ENCODE measurements around the gene GJB5. TPM values are rescaled to one million over a fixed set of nuclear protein-coding genes. Genes with fewer than 3 reads are reported as not detected.
"Not testable (repeated sequence)": the region's sequence is repeated elsewhere in the genome, so short reads cannot be mapped to it uniquely, and the experiment has no call there.

Gene GJB5
- polyA plus RNA-seq, 2 donors = 46.0 to 99.0 TPM

DNA sequence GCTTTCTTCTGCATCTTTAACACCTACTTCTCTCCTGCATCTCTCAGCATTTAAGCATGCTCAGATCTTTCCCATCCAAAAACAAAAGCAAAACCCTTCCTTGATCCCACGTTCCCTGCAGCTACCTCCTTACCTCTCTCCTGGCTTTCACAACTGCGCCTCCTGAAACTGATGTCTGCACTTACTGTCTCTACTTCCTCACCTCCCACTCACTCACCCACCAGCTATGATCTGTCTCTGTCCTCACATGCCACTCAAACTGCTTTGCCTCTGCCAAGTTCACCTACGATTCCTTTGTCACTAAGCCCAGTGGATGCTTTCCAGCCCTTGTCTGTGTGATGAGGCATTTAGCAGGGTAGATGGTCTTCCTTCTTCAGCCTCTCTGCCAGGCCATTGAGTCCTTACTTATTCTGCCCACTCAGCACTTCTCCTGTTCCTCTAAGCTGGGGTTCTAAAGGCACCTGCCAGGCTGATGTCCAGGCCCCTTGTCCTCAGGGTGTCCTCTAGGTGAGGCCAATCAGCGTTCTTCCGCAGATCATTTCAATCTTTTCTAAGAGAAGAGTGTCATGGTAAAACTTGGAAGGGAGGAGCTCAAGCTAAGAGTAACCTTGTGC lies 16.2 kb downstream of the GJB5 start:
- Histone ChIP-seq H3K27me3 (ENCODE audit: control insufficient read depth in 1 of 2, insufficient read depth in 2 of 2, low read length in 2 of 2) (no peaks in the 10 kb centered on the region), H3K4me1 (ENCODE audit: control insufficient read depth in 2 of 2, insufficient read depth in 2 of 2, low read length in 1 of 2) (peaks cover 0 to 2% of the 10 kb centered on the region in 2 donors), H3K4me3 (ENCODE audit: low read depth in 1 of 2, low read length in 2 of 2) (no peak overlapping the region), H3K27ac (ENCODE audit: low read depth in 2 of 2, low read length in 1 of 2) (no peak overlapping the region), H3K9me3 (ENCODE audit: control insufficient read depth in 2 of 2, insufficient read depth in 1 of 2, low read depth in 1 of 2, low read length in 1 of 2) (no peaks in the 10 kb centered on the region), H3K36me3 (ENCODE audit: control insufficient read depth in 2 of 2, insufficient read depth in 2 of 2, low read length in 1 of 2) (no peaks in the 10 kb centered on the region)
- WGBS, 2 donors = 63 to 64% methylated on average over 5 of the region's 5 CpGs

GRCh38 chr1:34771573-34772371 lies 16.9 kb downstream of the GJB5 start:
- Histone ChIP-seq H3K27me3 (ENCODE audit: control insufficient read depth in 1 of 2, insufficient read depth in 2 of 2, low read length in 2 of 2) (no peaks in the 10 kb centered on the region), H3K36me3 (ENCODE audit: control insufficient read depth in 2 of 2, insufficient read depth in 2 of 2, low read length in 1 of 2) (no peaks in the 10 kb centered on the region), H3K27ac (ENCODE audit: low read depth in 2 of 2, low read length in 1 of 2) (no peak overlapping the region), H3K4me1 (ENCODE audit: control insufficient read depth in 2 of 2, insufficient read depth in 2 of 2, low read length in 1 of 2) (peaks cover 0 to 2% of the 10 kb centered on the region in 2 donors), H3K4me3 (ENCODE audit: low read depth in 1 of 2, low read length in 2 of 2) (no peak overlapping the region), H3K9me3 (ENCODE audit: control insufficient read depth in 2 of 2, insufficient read depth in 1 of 2, low read depth in 1 of 2, low read length in 1 of 2) (no peaks in the 10 kb centered on the region)
- WGBS, 2 donors = 80 to 81% methylated on average over 16 of the region's 16 CpGs

DNA sequence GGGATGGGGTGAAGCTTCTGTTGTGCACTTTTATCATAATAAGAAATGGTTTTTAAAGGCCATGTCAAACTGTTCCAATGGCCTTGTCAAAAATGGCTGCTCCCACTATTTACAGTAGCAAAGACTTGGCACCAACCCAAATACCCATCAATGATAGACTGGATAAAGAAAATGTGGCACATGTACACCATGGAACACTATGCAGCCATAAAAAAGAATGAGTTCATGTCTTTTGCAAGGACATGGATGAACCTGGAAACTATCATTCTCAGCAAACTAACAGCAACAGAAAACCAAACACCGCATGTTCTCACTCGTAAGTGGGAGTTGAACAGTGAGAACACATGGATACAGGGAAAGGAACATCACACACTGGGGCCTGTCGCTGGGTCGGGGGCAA lies 18.3 kb downstream of the GJB5 start:
- not testable (repeated sequence) for H3K4me1 ChIP-seq (ENCODE audit: control insufficient read depth in 2 of 2, insufficient read depth in 2 of 2, low read length in 1 of 2); H3K4me3 ChIP-seq (ENCODE audit: low read depth in 1 of 2, low read length in 2 of 2); H3K36me3 ChIP-seq (ENCODE audit: control insufficient read depth in 2 of 2, insufficient read depth in 2 of 2, low read length in 1 of 2); H3K9me3 ChIP-seq (ENCODE audit: control insufficient read depth in 2 of 2, insufficient read depth in 1 of 2, low read depth in 1 of 2, low read length in 1 of 2); H3K27ac ChIP-seq (ENCODE audit: low read depth in 2 of 2, low read length in 1 of 2); H3K27me3 ChIP-seq (ENCODE audit: control insufficient read depth in 1 of 2, insufficient read depth in 2 of 2, low read length in 2 of 2)
- WGBS, 2 donors = 87 to 96% methylated on average over 4 of the region's 4 CpGs

GRCh38 chr1:34774957-34775356 lies 20.1 kb downstream of the GJB5 start:
- 69 to 77% methylated on average over 8 of the region's 8 CpGs for WGBS, 2 donors
- Histone ChIP-seq H3K27me3 (ENCODE audit: control insufficient read depth in 1 of 2, insufficient read depth in 2 of 2, low read length in 2 of 2) (no peaks in the 10 kb centered on the region), H3K4me3 (ENCODE audit: low read depth in 1 of 2, low read length in 2 of 2) (no peak overlapping the region), H3K9me3 (ENCODE audit: control insufficient read depth in 2 of 2, insufficient read depth in 1 of 2, low read depth in 1 of 2, low read length in 1 of 2) (no peaks in the 10 kb centered on the region), H3K27ac (ENCODE audit: low read depth in 2 of 2, low read length in 1 of 2) (no peak overlapping the region), H3K36me3 (ENCODE audit: control insufficient read depth in 2 of 2, insufficient read depth in 2 of 2, low read length in 1 of 2) (no peaks in the 10 kb centered on the region), H3K4me1 (ENCODE audit: control insufficient read depth in 2 of 2, insufficient read depth in 2 of 2, low read length in 1 of 2) (peaks cover 0 to 9% of the 10 kb centered on the region in 2 donors)

DNA sequence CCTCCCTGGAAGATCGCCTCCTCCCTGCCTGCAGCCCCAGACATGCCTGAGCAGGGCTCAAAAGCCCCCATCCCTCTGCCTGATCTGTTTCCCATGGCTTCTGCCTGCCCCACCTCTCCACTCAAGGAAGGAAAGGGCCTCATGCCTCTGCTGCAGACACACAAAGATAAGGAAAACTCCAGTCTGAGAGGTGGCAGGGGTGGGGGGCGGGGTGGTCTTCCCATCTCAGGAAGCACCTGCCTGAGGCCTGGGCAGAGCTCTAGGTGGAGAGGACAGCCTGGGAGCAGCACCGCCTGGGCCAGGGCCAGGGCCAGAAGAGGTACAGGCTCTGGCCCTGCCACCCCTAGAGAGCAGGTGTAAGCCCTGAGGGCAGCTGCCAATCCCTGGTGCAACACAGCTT lies 22.1 kb downstream of the GJB5 start:
- 53 to 60% methylated on average over 3 of the region's 3 CpGs for WGBS, 2 donors
- H3K9me3 ChIP-seq (ENCODE audit: control insufficient read depth in 2 of 2, insufficient read depth in 1 of 2, low read depth in 1 of 2, low read length in 1 of 2) = no peaks in the 10 kb centered on the region
- peaks cover 4 to 13% of the 10 kb centered on the region in 2 donors for H3K4me1 ChIP-seq (ENCODE audit: control insufficient read depth in 2 of 2, insufficient read depth in 2 of 2, low read length in 1 of 2)
- no peaks in the 10 kb centered on the region for H3K36me3 ChIP-seq (ENCODE audit: control insufficient read depth in 2 of 2, insufficient read depth in 2 of 2, low read length in 1 of 2)
- no peak overlapping the region for H3K4me3 ChIP-seq (ENCODE audit: low read depth in 1 of 2, low read length in 2 of 2)
- no peak overlapping the region for H3K27ac ChIP-seq (ENCODE audit: low read depth in 2 of 2, low read length in 1 of 2)
- H3K27me3 ChIP-seq (ENCODE audit: control insufficient read depth in 1 of 2, insufficient read depth in 2 of 2, low read length in 2 of 2) = no peaks in the 10 kb centered on the region

DNA sequence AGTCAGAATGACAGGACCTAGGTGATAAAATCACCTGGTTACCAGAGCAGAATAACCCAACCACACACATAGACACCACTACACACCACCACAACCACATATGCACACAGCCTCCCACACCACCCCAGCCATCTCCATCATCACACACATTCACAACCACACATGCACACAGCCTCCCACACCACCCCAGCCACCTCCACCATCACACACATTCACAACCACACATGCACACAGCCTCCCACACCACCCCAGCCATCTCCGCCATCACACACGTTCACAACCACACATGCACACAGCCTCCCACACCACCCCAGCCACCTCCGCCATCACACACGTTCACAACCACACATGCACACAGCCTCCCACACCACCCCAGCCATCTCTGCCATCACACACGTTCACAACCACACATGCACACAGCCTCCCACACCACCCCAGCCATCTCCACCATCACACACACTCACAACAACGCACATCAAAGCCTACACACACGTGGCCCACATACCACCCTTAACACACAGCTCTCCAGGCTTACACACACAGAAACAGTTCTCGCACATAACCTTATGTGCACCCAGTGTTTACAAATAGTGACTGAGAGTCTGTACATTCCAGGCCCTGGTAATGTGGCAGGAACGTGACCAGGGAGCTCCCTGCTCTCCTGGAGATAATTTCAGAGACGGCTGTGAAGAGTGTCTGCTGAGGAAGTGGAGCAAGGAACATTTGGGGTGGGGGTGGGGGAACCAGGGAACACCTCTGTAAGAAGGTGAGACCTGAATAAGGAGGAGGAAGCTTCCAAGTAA lies 22.9 kb downstream of the GJB5 start:
- WGBS, 2 donors = 57 to 78% methylated on average over 10 of the region's 10 CpGs
- H3K36me3 ChIP-seq (ENCODE audit: control insufficient read depth in 2 of 2, insufficient read depth in 2 of 2, low read length in 1 of 2) = no peaks in the 10 kb centered on the region
- no peak overlapping the region for H3K4me3 ChIP-seq (ENCODE audit: low read depth in 1 of 2, low read length in 2 of 2)
- H3K4me1 ChIP-seq (ENCODE audit: control insufficient read depth in 2 of 2, insufficient read depth in 2 of 2, low read length in 1 of 2) = peaks cover 4 to 13% of the 10 kb centered on the region in 2 donors
- no peaks in the 10 kb centered on the region for H3K27me3 ChIP-seq (ENCODE audit: control insufficient read depth in 1 of 2, insufficient read depth in 2 of 2, low read length in 2 of 2)
- H3K9me3 ChIP-seq (ENCODE audit: control insufficient read depth in 2 of 2, insufficient read depth in 1 of 2, low read depth in 1 of 2, low read length in 1 of 2) = no peaks in the 10 kb centered on the region
- H3K27ac ChIP-seq (ENCODE audit: low read depth in 2 of 2, low read length in 1 of 2) = no peak overlapping the region

GRCh38 chr1:34778381-34778780 lies 23.5 kb downstream of the GJB5 start:
- WGBS, 2 donors = 78 to 83% methylated on average over 6 of the region's 6 CpGs
- Histone ChIP-seq H3K36me3 (ENCODE audit: control insufficient read depth in 2 of 2, insufficient read depth in 2 of 2, low read length in 1 of 2) (no peaks in the 10 kb centered on the region), H3K4me3 (ENCODE audit: low read depth in 1 of 2, low read length in 2 of 2) (no peak overlapping the region), H3K27ac (ENCODE audit: low read depth in 2 of 2, low read length in 1 of 2) (no peak overlapping the region), H3K4me1 (ENCODE audit: control insufficient read depth in 2 of 2, insufficient read depth in 2 of 2, low read length in 1 of 2) (peaks cover 4 to 13% of the 10 kb centered on the region in 2 donors), H3K27me3 (ENCODE audit: control insufficient read depth in 1 of 2, insufficient read depth in 2 of 2, low read length in 2 of 2) (no peaks in the 10 kb centered on the region), H3K9me3 (ENCODE audit: control insufficient read depth in 2 of 2, insufficient read depth in 1 of 2, low read depth in 1 of 2, low read length in 1 of 2) (no peaks in the 10 kb centered on the region)

DNA sequence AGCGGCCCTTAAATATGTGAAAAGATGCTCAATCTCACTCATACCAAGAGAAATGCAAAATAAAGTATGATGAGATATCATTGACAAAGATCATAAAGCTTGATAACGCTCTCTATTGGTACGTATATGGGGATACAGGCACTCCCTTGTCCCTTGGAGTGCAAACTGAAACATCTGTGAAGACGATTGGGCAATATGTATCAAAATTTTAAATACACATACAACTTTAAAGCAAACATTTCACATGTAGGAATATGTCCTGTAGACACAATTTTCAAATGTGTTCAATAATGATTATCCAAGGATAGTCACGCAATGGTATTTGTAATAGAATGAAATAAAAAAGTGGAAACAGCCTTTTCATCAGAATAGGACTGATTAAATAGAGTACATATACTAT lies 24.2 kb downstream of the GJB5 start:
- WGBS, 2 donors = 86 to 90% methylated on average over 5 of the region's 5 CpGs
- H3K9me3 ChIP-seq (ENCODE audit: control insufficient read depth in 2 of 2, insufficient read depth in 1 of 2, low read depth in 1 of 2, low read length in 1 of 2) = no peaks in the 10 kb centered on the region
- peaks cover 6 to 13% of the 10 kb centered on the region in 2 donors for H3K4me1 ChIP-seq (ENCODE audit: control insufficient read depth in 2 of 2, insufficient read depth in 2 of 2, low read length in 1 of 2)
- peaks cover 0 to 4% of the 10 kb centered on the region in 2 donors for H3K36me3 ChIP-seq (ENCODE audit: control insufficient read depth in 2 of 2, insufficient read depth in 2 of 2, low read length in 1 of 2)
- no peaks in the 10 kb centered on the region for H3K27me3 ChIP-seq (ENCODE audit: control insufficient read depth in 1 of 2, insufficient read depth in 2 of 2, low read length in 2 of 2)
- no peak overlapping the region for H3K4me3 ChIP-seq (ENCODE audit: low read depth in 1 of 2, low read length in 2 of 2)
- no peak overlapping the region for H3K27ac ChIP-seq (ENCODE audit: low read depth in 2 of 2, low read length in 1 of 2)

DNA sequence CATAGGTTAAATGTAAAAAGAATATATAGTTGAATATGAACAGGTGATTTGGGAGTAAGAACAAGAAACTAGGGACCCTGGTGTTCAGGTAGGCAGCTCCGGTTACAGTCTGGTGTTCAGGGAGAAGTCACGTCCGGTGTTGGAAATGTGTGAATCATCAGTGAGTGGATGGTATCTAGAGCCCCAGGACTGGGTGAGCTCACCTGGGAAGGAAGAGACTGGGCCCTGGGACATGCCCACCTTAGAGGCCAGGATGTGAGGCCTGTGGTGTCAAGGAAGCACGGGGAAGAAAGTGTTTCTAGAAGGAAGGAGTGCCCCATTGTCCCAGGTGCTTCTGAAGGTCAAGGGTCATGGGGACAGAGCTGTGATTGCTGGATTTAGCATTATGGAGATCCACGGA lies 24.7 kb downstream of the GJB5 start:
- peak overlapping the region; percentile 13 to 20 for H3K27ac ChIP-seq (ENCODE audit: low read depth in 2 of 2, low read length in 1 of 2)
- WGBS, 2 donors = 59 to 70% methylated on average over 5 of the region's 5 CpGs
- no peaks in the 10 kb centered on the region for H3K9me3 ChIP-seq (ENCODE audit: control insufficient read depth in 2 of 2, insufficient read depth in 1 of 2, low read depth in 1 of 2, low read length in 1 of 2)
- no peak overlapping the region for H3K4me3 ChIP-seq (ENCODE audit: low read depth in 1 of 2, low read length in 2 of 2)
- H3K36me3 ChIP-seq (ENCODE audit: control insufficient read depth in 2 of 2, insufficient read depth in 2 of 2, low read length in 1 of 2) = peaks cover 0 to 5% of the 10 kb centered on the region in 2 donors
- H3K27me3 ChIP-seq (ENCODE audit: control insufficient read depth in 1 of 2, insufficient read depth in 2 of 2, low read length in 2 of 2) = no peaks in the 10 kb centered on the region
- peaks cover 6 to 13% of the 10 kb centered on the region in 2 donors for H3K4me1 ChIP-seq (ENCODE audit: control insufficient read depth in 2 of 2, insufficient read depth in 2 of 2, low read length in 1 of 2)
